PC-9 (cell line): ENCODE data around the gene HOXB13.

Experiments used
- CTCF ChIP-seq: fragments of 200-600 bp; sonication (generic); conservative IDR thresholded peaks from 2 replicates; pipeline ENCODE4 v1.6.1; 2017; ENCODE audit warnings: mixed run types, antibody characterized with exemption, mild to moderate bottlenecking, moderate library complexity
- EZH2 ChIP-seq: fragments of 200-600 bp; sonication (generic); IDR thresholded peaks from 2 replicates; pipeline ENCODE4 v1.8.0; 2017; ENCODE audit warnings: antibody characterized with exemption, low read depth

- no peak for TF ChIP-seq CTCF
- no peak for TF ChIP-seq EZH2
These were observed 3.6 kb downstream of the HOXB13 start for GRCh38 chr17:48725004-48725287.
